SK-N-SH (cell line): ENCODE data around the gene TSPYL2. TPM values are rescaled to one million over a fixed set of nuclear protein-coding genes. Genes with fewer than 3 reads are reported as not detected.

Experiments
- CTCF ChIA-PET: fragments of 300-600, 350-600 bp; formaldehyde crosslinking; extraction: SDS; loops from one replicate; lab custom pipeline; 2021; lab: Yijun Ruan, JAX
- POLR2A ChIA-PET: fragments of 350-600 bp; sonication (Branson Sonifier 250); formaldehyde crosslinking; extraction: SDS; loops from one replicate; lab custom pipeline; 2020; ENCODE audit warnings: antibody characterized with exemption, inconsistent platforms; lab: Yijun Ruan, JAX
- DNase-seq: peaks from one replicate; pipeline ENCODE4 v3.0.0; 2012
- H2AFZ ChIP-seq: fragments of 200-600 bp; sonication (generic); 2 replicates; pipeline ENCODE4 v1.8.1; 2016; ENCODE audit warnings: antibody characterized with exemption, mild to moderate bottlenecking, low read depth
- H3F3A ChIP-seq: fragments of 200-600 bp; sonication (generic); replicated peaks from 2 replicates; pipeline ENCODE3; 2016; ENCODE audit warnings: antibody characterized with exemption, mild to moderate bottlenecking; ENCODE audit not compliant: insufficient read depth
- H3K27ac ChIP-seq, 2 experiments: fragments of 200-500 bp in 1 of 2; fragments of 200-600 bp in 1 of 2; sonication (Bioruptor generic) in 1 of 2; sonication (generic), shearing (Covaris generic) in 1 of 2; 2 replicates each; pipeline versions ENCODE4 v1.5.1 to v1.6.1; 2014 to 2016; ENCODE audit warnings: low read depth in 2 of 2, inconsistent platforms in 1 of 2, low read length in 1 of 2, mild to moderate bottlenecking in 1 of 2, mixed read lengths in 1 of 2
- H3K27me3 ChIP-seq: fragments of 200-600 bp; sonication (generic), shearing (Covaris generic); 2 replicates; pipeline ENCODE4 v1.6.1; 2016; ENCODE audit warnings: mixed run types; ENCODE audit not compliant: insufficient read depth
- H3K36me3 ChIP-seq, 2 experiments: fragments of 200-500 bp in 1 of 2; fragments of 200-600 bp in 1 of 2; sonication (Bioruptor generic) in 1 of 2; sonication (generic) in 1 of 2; replicated peaks in 1 of 2; 2 replicates each; pipeline versions ENCODE3 to v1.5.1; 2014 to 2016; ENCODE audit warnings: low read length in 1 of 2, mild to moderate bottlenecking in 1 of 2; ENCODE audit not compliant: insufficient read depth in 2 of 2, control insufficient read depth in 1 of 2
- H3K4me1 ChIP-seq, 2 experiments: fragments of 200-500 bp in 1 of 2; fragments of 200-600 bp in 1 of 2; sonication (Bioruptor generic) in 1 of 2; sonication (generic), shearing (Covaris generic) in 1 of 2; 2 replicates each; pipeline versions ENCODE4 v1.5.1 to v1.6.1; 2014 to 2016; ENCODE audit warnings: low read depth in 1 of 2, low read length in 1 of 2, mixed run types in 1 of 2; ENCODE audit not compliant: insufficient read depth in 2 of 2, control insufficient read depth in 1 of 2
- H3K4me2 ChIP-seq: fragments of 200-600 bp; sonication (generic), shearing (Covaris generic); 2 replicates; pipeline ENCODE4 v1.6.1; 2017; ENCODE audit warnings: mixed run types
- H3K4me3 ChIP-seq, 2 experiments: fragments of 200-500 bp in 1 of 2; fragments of 200-600 bp in 1 of 2; sonication (Bioruptor generic) in 1 of 2; sonication (generic), shearing (Covaris generic) in 1 of 2; 2 replicates each; pipeline versions ENCODE4 v1.5.1 to v1.8.1; 2014 to 2016; ENCODE audit warnings: low read depth in 2 of 2, inconsistent platforms in 1 of 2, low read length in 1 of 2, mild to moderate bottlenecking in 1 of 2, mixed read lengths in 1 of 2, moderate library complexity in 1 of 2
- H3K79me2 ChIP-seq: fragments of 200-600 bp; sonication (generic); 2 replicates; pipeline ENCODE4 v1.8.1; 2017; ENCODE audit warnings: mild to moderate bottlenecking; ENCODE audit not compliant: insufficient read depth
- H3K9ac ChIP-seq: fragments of 200-600 bp; sonication (generic); 2 replicates; pipeline ENCODE4 v1.6.1; 2017; ENCODE audit warnings: mixed run types
- H3K9me2 ChIP-seq: fragments of 200-600 bp; sonication (generic); 2 replicates; pipeline ENCODE4 v1.6.1; 2017; ENCODE audit warnings: mixed run types
- H3K9me3 ChIP-seq: fragments of 200-600 bp; sonication (generic); 2 replicates; pipeline ENCODE4 v1.6.1; 2017; ENCODE audit warnings: mixed run types, mild to moderate bottlenecking, moderate library complexity
- H4K20me1 ChIP-seq: fragments of 200-600 bp; sonication (generic); 2 replicates; pipeline ENCODE4 v1.6.1; 2017; ENCODE audit warnings: mild to moderate bottlenecking, mixed run types; ENCODE audit not compliant: insufficient read depth
- CHD2 ChIP-seq: fragments of 150-350 bp; IDR thresholded peaks from 2 replicates; pipeline ENCODE4 v1.6.1; 2018; ENCODE audit warnings: low read length; ENCODE audit not compliant: partially characterized antibody
- FOXM1 ChIP-seq: IDR thresholded peaks from 2 replicates; pipeline ENCODE4 v1.4.0; 2012; ENCODE audit warnings: low read depth, mild to moderate bottlenecking
- JUND ChIP-seq: IDR thresholded peaks from 2 replicates; pipeline ENCODE4 v1.4.0; 2012
- MAX ChIP-seq: IDR thresholded peaks from 2 replicates; pipeline ENCODE4 v1.4.0; 2012; ENCODE audit warnings: low read depth
- MEF2A ChIP-seq: IDR thresholded peaks from 2 replicates; pipeline ENCODE4 v1.4.0; 2012; ENCODE audit warnings: low read depth, borderline replicate concordance
- MXI1 ChIP-seq: IDR thresholded peaks from 2 replicates; pipeline ENCODE4 v1.6.1; 2012; ENCODE audit warnings: mild to moderate bottlenecking, low read depth, low read length, improper control_type of control experiment
- POLR2AphosphoS5 ChIP-seq: IDR thresholded peaks from 2 replicates; pipeline ENCODE4 v1.6.1; 2012; ENCODE audit warnings: low read depth, low read length
- REST ChIP-seq: IDR thresholded peaks from 2 replicates; pipeline ENCODE4 v1.6.1; 2012; ENCODE audit warnings: mild to moderate bottlenecking, low read depth, low read length, moderate library complexity
- RXRA ChIP-seq: IDR thresholded peaks from 2 replicates; pipeline ENCODE4 v1.4.0; 2012; ENCODE audit warnings: low read depth, mild to moderate bottlenecking, borderline replicate concordance
- SIN3A ChIP-seq: IDR thresholded peaks from 2 replicates; pipeline ENCODE4 v1.6.1; 2012; ENCODE audit warnings: low read depth, mild to moderate bottlenecking, low read length, moderate library complexity, borderline replicate concordance
- TCF12 ChIP-seq: IDR thresholded peaks from 2 replicates; pipeline ENCODE4 v1.4.0; 2012
- TEAD4 ChIP-seq: IDR thresholded peaks from 2 replicates; pipeline ENCODE4 v1.4.0; 2012; ENCODE audit warnings: mild to moderate bottlenecking, borderline replicate concordance; ENCODE audit not compliant: insufficient read depth
- USF1 ChIP-seq: IDR thresholded peaks from 2 replicates; pipeline ENCODE4 v1.4.0; 2012; ENCODE audit warnings: low read depth, borderline replicate concordance
- YY1 ChIP-seq: IDR thresholded peaks from 2 replicates; pipeline ENCODE4 v1.4.0; 2012; ENCODE audit warnings: low read depth, mild to moderate bottlenecking
- WGBS: methylation state at CpG from one replicate; pipeline ENCODE4 v1.1.6; 2017; ENCODE audit warnings: low lambda C conversion rate; 5-methylcytosine and 5-hydroxymethylcytosine counted together
- polyA plus RNA-seq, 3 experiments: library from polyadenylated mRNA; depleted of rRNA; stranded (reverse); fragments of >200 nt; gene quantifications; 2 replicates each; pipeline ENCODE4 v1.2.3, GENCODE V29; 2012
- small RNA-seq, 7 experiments: library from RNA; depleted of rRNA; stranded (forward); fragments of <200 nt; gene quantifications; one replicate each; pipeline ENCODE3, GENCODE V24; 2012
- TF ChIP-seq, protein P1 (sequence below): fragments of 150-350 bp; IDR thresholded peaks from 2 replicates; pipeline ENCODE4 v1.6.1; 2017; ENCODE audit warnings: antibody characterized with exemption, low read length, low read depth, borderline replicate concordance

TSPYL2 gene
- polyA plus RNA-seq, 1 of the 3 experiments (the other 2 are of a cell fraction): 26.4 TPM

GRCh38 chrX:53133400-53133799, 51.2 kb downstream of the TSPYL2 start (continued):
- TF ChIP-seq REST: no peak
- TF ChIP-seq MXI1: no peak
- TF ChIP-seq TCF12: no peak
- no peak for TF ChIP-seq TEAD4
- no peak for TF ChIP-seq MAX
- no peak for TF ChIP-seq FOXM1
- TF ChIP-seq SIN3A: no peak
- TF ChIP-seq POLR2AphosphoS5: no peak
- TF ChIP-seq USF1: no peak
- TF ChIP-seq RXRA: no peak
- no peak for TF ChIP-seq CHD2
- TF ChIP-seq YY1: no peak

DNA sequence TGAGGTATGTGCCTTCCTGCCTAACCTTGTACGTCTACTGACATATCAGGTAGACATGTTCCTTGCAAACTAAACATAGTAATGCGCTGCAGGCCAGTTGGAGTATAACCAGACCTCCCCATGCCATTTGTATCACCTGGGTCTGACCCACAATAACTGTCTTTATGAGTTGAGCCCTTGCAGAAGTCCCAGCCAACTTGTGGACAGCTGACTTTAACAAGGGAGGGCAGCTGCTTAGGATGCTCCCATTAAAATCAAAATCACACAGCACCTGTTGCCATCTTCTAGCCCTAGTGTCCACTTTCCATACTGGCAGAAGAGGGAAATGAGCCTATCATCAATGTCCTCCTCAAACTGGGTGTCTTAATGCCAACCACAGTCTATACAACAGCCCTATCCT, 53.4 kb downstream of the TSPYL2 start:
- no peak overlapping the region for H2AFZ ChIP-seq
- no peak overlapping the region for H3K4me2 ChIP-seq
- H3K9me2 ChIP-seq: no peaks in the 10 kb centered on the region
- H3F3A ChIP-seq: no peaks in the 10 kb centered on the region
- H3K4me1 ChIP-seq: no peaks in the 10 kb centered on the region
- DNase-seq: no peak
- CTCF ChIA-PET: no interaction called here
- H3K9me3 ChIP-seq: no peaks in the 10 kb centered on the region
- H3K4me3 ChIP-seq: no peak overlapping the region
- 50% methylated on average over 2 of the region's 2 CpGs for WGBS
- no peaks in the 10 kb centered on the region for H4K20me1 ChIP-seq
- TF ChIP-seq JUND (no peak), MEF2A (no peak)
- TF ChIP-seq, protein P1, sequence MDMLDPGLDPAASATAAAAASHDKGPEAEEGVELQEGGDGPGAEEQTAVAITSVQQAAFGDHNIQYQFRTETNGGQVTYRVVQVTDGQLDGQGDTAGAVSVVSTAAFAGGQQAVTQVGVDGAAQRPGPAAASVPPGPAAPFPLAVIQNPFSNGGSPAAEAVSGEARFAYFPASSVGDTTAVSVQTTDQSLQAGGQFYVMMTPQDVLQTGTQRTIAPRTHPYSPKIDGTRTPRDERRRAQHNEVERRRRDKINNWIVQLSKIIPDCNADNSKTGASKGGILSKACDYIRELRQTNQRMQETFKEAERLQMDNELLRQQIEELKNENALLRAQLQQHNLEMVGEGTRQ: no peak
- no peak overlapping the region for H3K9ac ChIP-seq
- H3K79me2 ChIP-seq: no peaks in the 10 kb centered on the region
- no peak overlapping the region for H3K27ac ChIP-seq
- peaks cover 6% of the 10 kb centered on the region; the same call in 1 of the 2 replicates for H3K27me3 ChIP-seq
- POLR2A ChIA-PET: no interaction called here
- no peaks in the 10 kb centered on the region for H3K36me3 ChIP-seq

Small RNA genes within 50 kb of the gene (small RNA-seq; reads per million reads assigned to genes)
- gene AL591212.2: 0 to 1.6 (median 0) reads per million in 7 experiments

Other genes starting within 250 kb of the TSPYL2 start
- not detected in 2 replicates for gene XAGE3, start 214.3 kb upstream of the TSPYL2 start, polyA plus RNA-seq (2012; rRNA removed)
- gene FAM156B, start 185.0 kb upstream of the TSPYL2 start, polyA plus RNA-seq (2012; rRNA removed): 73.7 and 73.9 TPM in 2 replicates
- 47.2 and 62.5 TPM in 2 replicates for gene FAM156A, start 123.8 kb upstream of the TSPYL2 start, polyA plus RNA-seq (2012; rRNA removed)
- gene GPR173, start 33.6 kb upstream of the TSPYL2 start, polyA plus RNA-seq (2012; rRNA removed): 5.8 TPM in 2 replicates
- 2.1 and 3.2 TPM in 2 replicates for gene KANTR, start 11.8 kb downstream of the TSPYL2 start, polyA plus RNA-seq (2012; rRNA removed)
- 76.6 and 95.4 TPM in 2 replicates for gene KDM5C, start 142.8 kb downstream of the TSPYL2 start, polyA plus RNA-seq (2012; rRNA removed)
- gene IQSEC2, start 199.2 kb downstream of the TSPYL2 start, polyA plus RNA-seq (2012; rRNA removed): 21.3 and 24.7 TPM in 2 replicates